ENCODE data around the gene ZDHHC14.

DNA sequence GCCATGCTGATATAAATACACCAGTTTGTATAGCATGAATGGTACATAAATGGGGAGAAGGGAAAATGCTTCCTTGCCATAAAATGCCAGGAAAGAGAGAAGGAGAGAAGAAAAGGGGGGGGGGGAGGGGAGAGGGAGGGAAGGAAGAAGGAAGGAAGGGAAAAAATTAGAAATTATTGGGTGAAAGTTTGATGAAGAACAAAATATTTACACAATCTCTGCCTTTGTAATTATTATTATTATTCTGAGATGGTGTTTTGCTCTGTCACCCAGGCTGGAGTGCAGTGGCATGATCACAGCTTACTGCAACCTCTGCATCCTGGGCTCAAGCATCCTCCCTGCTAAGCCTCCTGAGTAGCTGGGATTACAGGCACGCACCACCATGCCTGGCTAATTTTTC is 10.2 kb upstream of the ZDHHC14 start:
- TF ChIP-seq EP300 (IDR thresholded peaks at IDR 0.05), result no peak
- no peak for TF ChIP-seq CEBPB (IDR thresholded peaks at IDR 0.05)
- TF ChIP-seq CTCF (IDR thresholded peaks at IDR 0.05), result no peak
- TF ChIP-seq PBX3 (IDR thresholded peaks at IDR 0.05), result no peak
- no peak for TF ChIP-seq PHF8 (IDR thresholded peaks at IDR 0.05; ENCODE audit: borderline replicate concordance, low read depth)
- TF ChIP-seq NR3C1 (IDR thresholded peaks at IDR 0.05), result no peak
- no peak for TF ChIP-seq FOSL2 (IDR thresholded peaks at IDR 0.05)
- TF ChIP-seq FOSL2 (CRISPR knock-in tag; IDR thresholded peaks at IDR 0.05), result no peak
- no peak for TF ChIP-seq RCOR1 (IDR thresholded peaks at IDR 0.05; ENCODE audit: low read depth, low read length)
- TF ChIP-seq ZC3H11A (IDR thresholded peaks at IDR 0.05), result no peak
- TF ChIP-seq RAD21 (conservative IDR thresholded peaks at IDR 0.05 in 1 of 2, IDR thresholded peaks at IDR 0.05 in 1 of 2), result no peak
- no peak for TF ChIP-seq REST (IDR thresholded peaks at IDR 0.05)
- TF ChIP-seq, protein P1, sequence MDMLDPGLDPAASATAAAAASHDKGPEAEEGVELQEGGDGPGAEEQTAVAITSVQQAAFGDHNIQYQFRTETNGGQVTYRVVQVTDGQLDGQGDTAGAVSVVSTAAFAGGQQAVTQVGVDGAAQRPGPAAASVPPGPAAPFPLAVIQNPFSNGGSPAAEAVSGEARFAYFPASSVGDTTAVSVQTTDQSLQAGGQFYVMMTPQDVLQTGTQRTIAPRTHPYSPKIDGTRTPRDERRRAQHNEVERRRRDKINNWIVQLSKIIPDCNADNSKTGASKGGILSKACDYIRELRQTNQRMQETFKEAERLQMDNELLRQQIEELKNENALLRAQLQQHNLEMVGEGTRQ (IDR thresholded peaks at IDR 0.05), result no peak
- TF ChIP-seq POLR2A (IDR thresholded peaks at IDR 0.05; ENCODE audit: low read length), result no peak

All from A549 (cell line).